Trophoblast cell (in vitro differentiated cells and primary cell): ENCODE measurements around the gene GLRA2.

ENCODE experiments used
- DNase-seq, 2 donors: peaks; one replicate each; pipeline ENCODE4 v3.0.0-alpha.2; 2016
- H2AFZ ChIP-seq: 2 replicates; pipeline ENCODE4 v1.6.1; 2013; ENCODE audit warnings: low read length, moderate library complexity, mild to moderate bottlenecking; ENCODE audit not compliant: insufficient read depth, poor library complexity
- H2AK5ac ChIP-seq: 2 replicates; pipeline ENCODE4 v1.6.1; 2013; ENCODE audit warnings: mild to moderate bottlenecking, low read length
- H2BK120ac ChIP-seq: 2 replicates; pipeline ENCODE4 v1.6.1; 2013; ENCODE audit warnings: low read length, mild to moderate bottlenecking, moderate library complexity; ENCODE audit not compliant: insufficient read depth, poor library complexity
- H2BK12ac ChIP-seq: 2 replicates; pipeline ENCODE4 v1.6.1; 2013; ENCODE audit warnings: mild to moderate bottlenecking, low read length, moderate library complexity
- H2BK5ac ChIP-seq: 2 replicates; pipeline ENCODE4 v1.6.1; 2013; ENCODE audit warnings: low read length, low read depth, moderate library complexity, mild to moderate bottlenecking; ENCODE audit not compliant: poor library complexity
- H3K14ac ChIP-seq: 2 replicates; pipeline ENCODE4 v1.6.1; 2013; ENCODE audit warnings: mild to moderate bottlenecking, low read length
- H3K18ac ChIP-seq: 2 replicates; pipeline ENCODE4 v1.6.1; 2013; ENCODE audit warnings: mild to moderate bottlenecking, low read length
- H3K23ac ChIP-seq: 2 replicates; pipeline ENCODE4 v1.6.1; 2013; ENCODE audit warnings: low read length
- H3K27ac ChIP-seq: 2 replicates; pipeline ENCODE4 v1.5.1; 2013; ENCODE audit warnings: low read depth, mild to moderate bottlenecking, inconsistent platforms, low read length, moderate library complexity
- H3K27me3 ChIP-seq: 2 replicates; pipeline ENCODE4 v1.6.1; 2013; ENCODE audit warnings: inconsistent platforms, mild to moderate bottlenecking, low read length, moderate library complexity; ENCODE audit not compliant: insufficient read depth
- H3K36me3 ChIP-seq, 2 experiments: 1 replicate in 1 of 2; 2 replicates in 1 of 2; pipeline ENCODE4 v1.6.1; 2013; ENCODE audit warnings: low read length in 2 of 2, mild to moderate bottlenecking in 2 of 2, moderate library complexity in 1 of 2; ENCODE audit not compliant: insufficient read depth in 2 of 2, control insufficient read depth in 1 of 2
- H3K4ac ChIP-seq: 2 replicates; pipeline ENCODE4 v1.6.1; 2013; ENCODE audit warnings: low read depth, mild to moderate bottlenecking, low read length, moderate library complexity
- H3K4me1 ChIP-seq, 2 experiments: 1 replicate in 1 of 2; 2 replicates in 1 of 2; pipeline ENCODE4 v1.6.1; 2013; ENCODE audit warnings: low read length in 2 of 2, mild to moderate bottlenecking in 2 of 2, moderate library complexity in 1 of 2; ENCODE audit not compliant: insufficient read depth in 2 of 2, control insufficient read depth in 1 of 2
- H3K4me2 ChIP-seq: 2 replicates; pipeline ENCODE4 v1.6.1; 2013; ENCODE audit warnings: inconsistent platforms, mild to moderate bottlenecking, low read length, moderate library complexity
- H3K4me3 ChIP-seq: 2 replicates; pipeline ENCODE4 v1.5.1; 2013; ENCODE audit warnings: mild to moderate bottlenecking, low read depth, low read length, inconsistent platforms
- H3K79me1 ChIP-seq: one replicate; pipeline ENCODE4 v1.6.1; 2013; ENCODE audit warnings: low read length
- H3K79me2 ChIP-seq: 2 replicates; pipeline ENCODE4 v1.6.1; 2013; ENCODE audit warnings: low read length, mild to moderate bottlenecking; ENCODE audit not compliant: control insufficient read depth, insufficient read depth, poor library complexity
- H3K9ac ChIP-seq: 2 replicates; pipeline ENCODE4 v1.6.1; 2013; ENCODE audit warnings: mild to moderate bottlenecking, low read length
- H3K9me3 ChIP-seq: 2 replicates; pipeline ENCODE4 v1.6.1; 2013; ENCODE audit warnings: low read depth, mild to moderate bottlenecking, control low read depth, inconsistent platforms, low read length; ENCODE audit not compliant: insufficient read depth
- H4K12ac ChIP-seq: 2 replicates; pipeline ENCODE4 v1.6.1; 2013; ENCODE audit warnings: low read depth, mild to moderate bottlenecking, low read length, moderate library complexity
- H4K8ac ChIP-seq: 2 replicates; pipeline ENCODE4 v1.6.1; 2013; ENCODE audit warnings: low read depth, mild to moderate bottlenecking, low read length, moderate library complexity
- H4K91ac ChIP-seq: one replicate; pipeline ENCODE4 v1.6.1; 2013; ENCODE audit warnings: low read depth, mild to moderate bottlenecking, low read length, moderate library complexity
- WGBS: extraction: QIAGEN DNeasy Blood & Tissue Kit; methylation state at CpG from one replicate; pipeline ENCODE4 v1.1.7; 2013; ENCODE audit warnings: missing lambda C conversion rate; ENCODE audit not compliant: insufficient read length, insufficient coverage; ENCODE audit errors: extremely low coverage; 5-methylcytosine and 5-hydroxymethylcytosine counted together

The GLRA2 gene

DNA sequence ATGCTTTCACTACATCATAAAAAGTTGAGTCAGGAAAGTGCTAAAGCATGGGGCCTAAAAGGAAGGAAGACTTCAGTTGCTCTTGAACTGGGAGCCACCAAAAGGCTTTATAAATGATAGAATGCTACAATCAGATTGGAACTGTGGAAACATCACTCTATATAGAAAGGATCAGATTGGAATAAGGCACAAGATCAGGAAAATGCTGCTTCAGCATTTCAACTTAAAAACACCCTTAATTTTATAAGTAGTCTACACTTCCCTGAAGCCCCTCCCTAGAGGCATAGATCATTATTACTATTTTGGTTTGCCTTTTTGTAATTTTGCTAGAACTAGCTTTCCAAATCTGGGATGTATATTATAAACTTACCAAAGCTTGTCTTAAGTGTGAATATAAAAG is 172.8 kb downstream of the GLRA2 start:
- Histone ChIP-seq H3K27ac (no peak overlapping the region), H2BK120ac (no peak overlapping the region), H2AFZ (no peak overlapping the region), H3K9ac (no peak overlapping the region), H3K18ac (no peak overlapping the region), H2AK5ac (no peak overlapping the region), H4K91ac (no peak overlapping the region), H3K79me2 (no peaks in the 10 kb centered on the region), H2BK12ac (no peak overlapping the region), H3K14ac (no peak overlapping the region), H2BK5ac (no peak overlapping the region), H3K23ac (no peak overlapping the region), H3K4me1 (no peaks in the 10 kb centered on the region), H3K4ac (no peak overlapping the region), H3K9me3 (no peaks in the 10 kb centered on the region), H4K12ac (no peak overlapping the region), H3K4me2 (no peak overlapping the region), H4K8ac (no peak overlapping the region), H3K4me3 (no peak overlapping the region), H3K36me3 (no peaks in the 10 kb centered on the region), H3K27me3 (no peaks in the 10 kb centered on the region), H3K79me1 (no peaks in the 10 kb centered on the region)
- DNase-seq, result no peak

DNA sequence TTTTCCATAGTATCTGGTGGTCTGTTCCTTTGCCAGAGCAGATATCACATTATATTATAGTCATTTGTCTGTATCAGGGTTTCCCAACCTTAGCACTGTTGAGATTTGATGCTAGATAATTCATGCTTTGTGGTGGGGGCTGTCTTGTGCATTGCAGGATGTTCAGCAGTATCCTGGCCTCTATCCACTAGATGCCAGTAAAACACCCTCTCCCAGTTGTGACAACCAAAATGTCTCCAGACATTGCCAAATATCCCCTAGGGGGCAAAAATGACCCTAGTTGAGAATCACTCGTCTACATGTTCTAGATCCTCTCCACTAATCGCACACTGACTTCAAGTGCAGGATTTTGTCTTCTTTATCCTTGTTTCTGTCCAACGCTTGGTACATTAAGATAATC is 182.8 kb downstream of the GLRA2 start:
- no peak overlapping the region for H3K9ac ChIP-seq
- no peak overlapping the region for H3K4ac ChIP-seq
- no peak overlapping the region for H2BK5ac ChIP-seq
- no peak overlapping the region for H3K14ac ChIP-seq
- WGBS, result no CpG with 5 or more reads among the region's 3 CpGs
- no peak overlapping the region for H4K12ac ChIP-seq
- no peak overlapping the region for H3K4me2 ChIP-seq
- no peak overlapping the region for H2AFZ ChIP-seq
- no peaks in the 10 kb centered on the region for H3K36me3 ChIP-seq
- no peak overlapping the region for H2BK120ac ChIP-seq
- H2BK12ac ChIP-seq, result no peak overlapping the region
- H3K4me3 ChIP-seq, result no peak overlapping the region
- no peak overlapping the region for H4K91ac ChIP-seq
- no peaks in the 10 kb centered on the region for H3K79me1 ChIP-seq
- no peak overlapping the region for H3K27ac ChIP-seq
- H3K9me3 ChIP-seq, result no peaks in the 10 kb centered on the region
- H3K18ac ChIP-seq, result no peak overlapping the region
- H2AK5ac ChIP-seq, result no peak overlapping the region
- DNase-seq, result peak in 1 of 2 donors; percentile 7
- H3K27me3 ChIP-seq, result no peaks in the 10 kb centered on the region
- H4K8ac ChIP-seq, result no peak overlapping the region
- H3K23ac ChIP-seq, result no peak overlapping the region
- H3K4me1 ChIP-seq, result no peaks in the 10 kb centered on the region
- no peaks in the 10 kb centered on the region for H3K79me2 ChIP-seq

DNA sequence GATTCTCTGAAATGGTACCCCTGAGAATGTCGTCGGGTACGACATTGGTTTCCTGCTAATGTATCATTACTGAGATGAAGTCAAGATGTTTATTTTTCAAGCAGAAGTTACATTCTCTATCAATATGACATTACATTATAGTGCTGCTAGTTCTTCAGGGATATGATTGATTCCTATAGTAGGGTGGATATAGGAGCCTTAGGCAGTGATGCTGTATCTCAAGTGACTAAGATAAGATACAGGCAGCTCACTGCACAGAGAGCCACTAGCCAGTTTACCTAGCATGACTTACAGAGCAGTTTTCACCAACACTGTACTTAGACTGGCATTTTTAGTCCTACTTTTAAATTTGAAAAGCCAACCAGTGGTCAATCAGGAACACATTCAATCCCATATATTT is 188.6 kb downstream of the GLRA2 start:
- no peak overlapping the region for H4K12ac ChIP-seq
- no peak overlapping the region for H4K8ac ChIP-seq
- H2AFZ ChIP-seq, result no peak overlapping the region
- H3K9me3 ChIP-seq, result no peaks in the 10 kb centered on the region
- H3K18ac ChIP-seq, result no peak overlapping the region
- H3K9ac ChIP-seq, result no peak overlapping the region
- H2AK5ac ChIP-seq, result no peak overlapping the region
- no peaks in the 10 kb centered on the region for H3K4me1 ChIP-seq
- no peak overlapping the region for H3K4ac ChIP-seq
- H3K79me1 ChIP-seq, result no peaks in the 10 kb centered on the region
- no peaks in the 10 kb centered on the region for H3K27me3 ChIP-seq
- H2BK120ac ChIP-seq, result no peak overlapping the region
- no peak overlapping the region for H2BK12ac ChIP-seq
- DNase-seq, result no peak
- H3K23ac ChIP-seq, result no peak overlapping the region
- no peak overlapping the region for H3K27ac ChIP-seq
- H3K79me2 ChIP-seq, result no peaks in the 10 kb centered on the region
- H3K14ac ChIP-seq, result no peak overlapping the region
- no peak overlapping the region for H2BK5ac ChIP-seq
- H3K36me3 ChIP-seq, result no peaks in the 10 kb centered on the region
- H4K91ac ChIP-seq, result no peak overlapping the region
- no CpG with 5 or more reads among the region's 3 CpGs for WGBS
- no peak overlapping the region for H3K4me2 ChIP-seq
- H3K4me3 ChIP-seq, result no peak overlapping the region

DNA sequence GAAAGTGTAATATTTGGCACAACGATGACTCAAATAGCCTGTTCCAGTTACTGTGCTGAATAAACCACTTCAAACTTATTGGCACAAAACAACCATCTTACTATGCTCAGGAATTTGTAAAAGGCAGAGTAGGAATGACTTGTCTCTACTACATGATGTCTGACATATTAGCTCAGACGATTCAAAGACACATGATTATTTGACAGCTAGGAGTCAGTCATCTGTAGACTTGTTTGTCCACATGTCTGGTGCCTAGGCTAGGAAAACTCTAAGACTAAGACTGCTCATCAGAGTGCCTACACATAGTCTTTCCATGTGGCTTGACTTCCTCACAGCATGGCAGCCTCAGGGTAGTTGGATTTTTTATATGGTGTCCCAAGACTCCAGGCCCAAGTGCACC is 189.1 kb downstream of the GLRA2 start:
- Histone ChIP-seq H3K27ac (no peak overlapping the region), H3K9ac (no peak overlapping the region), H2AFZ (no peak overlapping the region), H3K79me1 (no peaks in the 10 kb centered on the region), H3K4ac (no peak overlapping the region), H2BK5ac (no peak overlapping the region), H2BK120ac (no peak overlapping the region), H4K8ac (no peak overlapping the region), H4K91ac (no peak overlapping the region), H3K4me1 (no peaks in the 10 kb centered on the region), H3K18ac (no peak overlapping the region), H3K4me2 (no peak overlapping the region), H3K14ac (no peak overlapping the region), H3K27me3 (no peaks in the 10 kb centered on the region), H3K9me3 (no peaks in the 10 kb centered on the region), H3K23ac (no peak overlapping the region), H3K36me3 (no peaks in the 10 kb centered on the region), H3K79me2 (no peaks in the 10 kb centered on the region), H2BK12ac (no peak overlapping the region), H2AK5ac (no peak overlapping the region), H3K4me3 (no peak overlapping the region), H4K12ac (no peak overlapping the region)
- no CpG with 5 or more reads among the region's 2 CpGs for WGBS
- no peak for DNase-seq

DNA sequence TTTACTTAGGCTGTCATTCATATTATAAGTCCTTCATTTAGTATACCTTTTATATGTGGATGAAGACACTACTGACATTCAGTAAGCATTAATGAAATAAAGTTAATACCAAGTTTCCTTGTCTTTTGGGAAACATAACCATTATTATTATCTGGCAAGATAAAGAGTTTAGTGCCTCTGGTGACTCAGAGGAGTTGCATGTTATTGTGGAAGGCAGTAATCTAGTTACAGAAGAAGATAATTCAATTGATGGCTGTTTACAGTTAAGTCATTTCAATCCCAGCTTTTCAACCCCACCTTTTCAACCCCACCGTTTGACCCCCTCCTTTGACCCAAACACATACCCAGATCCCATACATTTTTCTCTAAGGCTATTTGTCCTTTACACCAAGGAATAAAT is 199.7 kb downstream of the GLRA2 start:
- H3K4me3 ChIP-seq, result no peak overlapping the region
- DNase-seq, result no peak
- no peak overlapping the region for H3K4ac ChIP-seq
- H2AK5ac ChIP-seq, result no peak overlapping the region
- H4K12ac ChIP-seq, result no peak overlapping the region
- no peaks in the 10 kb centered on the region for H3K79me2 ChIP-seq
- no peak overlapping the region for H2BK5ac ChIP-seq
- H2BK12ac ChIP-seq, result no peak overlapping the region
- no peak overlapping the region for H2AFZ ChIP-seq
- no peak overlapping the region for H3K18ac ChIP-seq
- H3K36me3 ChIP-seq, result no peaks in the 10 kb centered on the region
- no peaks in the 10 kb centered on the region for H3K9me3 ChIP-seq
- no peak overlapping the region for H4K8ac ChIP-seq
- no peaks in the 10 kb centered on the region for H3K4me1 ChIP-seq
- H3K14ac ChIP-seq, result no peak overlapping the region
- no peaks in the 10 kb centered on the region for H3K27me3 ChIP-seq
- no peak overlapping the region for H3K27ac ChIP-seq
- WGBS, result no CpG with 5 or more reads among the region's 1 CpG
- no peak overlapping the region for H3K23ac ChIP-seq
- no peak overlapping the region for H2BK120ac ChIP-seq
- no peak overlapping the region for H3K9ac ChIP-seq
- no peak overlapping the region for H4K91ac ChIP-seq
- no peaks in the 10 kb centered on the region for H3K79me1 ChIP-seq
- no peak overlapping the region for H3K4me2 ChIP-seq
